GM18526 (cell line): ENCODE data around the gene MKLN1.

Experiments
- POLR2A ChIP-seq: IDR thresholded peaks from 3 replicates; pipeline ENCODE4 v1.6.1; 2011; ENCODE audit not compliant: insufficient read length; ENCODE audit errors: extremely low read depth

MKLN1 gene

DNA sequence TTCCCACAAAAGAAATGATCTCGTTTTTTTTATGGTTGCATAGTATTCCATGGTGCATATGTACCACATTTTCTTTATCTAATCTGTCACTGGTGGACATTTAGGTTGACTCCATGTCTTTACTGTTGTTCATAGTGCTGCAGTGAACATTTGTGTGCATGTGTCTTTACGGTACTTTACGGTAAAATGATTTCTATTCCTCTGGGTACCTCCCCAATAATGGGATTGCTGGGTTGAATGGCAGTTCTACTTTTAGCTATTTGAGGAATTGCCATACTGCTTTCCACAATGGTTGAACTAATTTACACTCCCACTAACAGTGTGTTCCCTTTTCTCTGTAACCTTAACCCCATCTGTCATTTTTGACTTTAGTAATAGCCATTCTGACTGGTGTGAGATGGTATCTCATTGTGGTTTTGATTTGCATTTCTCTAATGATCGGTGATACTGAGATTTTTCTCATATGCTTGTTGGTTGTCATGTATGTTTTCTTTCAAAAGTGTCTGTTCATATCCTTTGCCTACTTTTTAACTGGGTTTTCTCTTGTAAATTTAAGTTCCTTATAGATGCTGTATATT, 37.2 kb downstream of the MKLN1 start:
- TF ChIP-seq POLR2A = no peak

DNA sequence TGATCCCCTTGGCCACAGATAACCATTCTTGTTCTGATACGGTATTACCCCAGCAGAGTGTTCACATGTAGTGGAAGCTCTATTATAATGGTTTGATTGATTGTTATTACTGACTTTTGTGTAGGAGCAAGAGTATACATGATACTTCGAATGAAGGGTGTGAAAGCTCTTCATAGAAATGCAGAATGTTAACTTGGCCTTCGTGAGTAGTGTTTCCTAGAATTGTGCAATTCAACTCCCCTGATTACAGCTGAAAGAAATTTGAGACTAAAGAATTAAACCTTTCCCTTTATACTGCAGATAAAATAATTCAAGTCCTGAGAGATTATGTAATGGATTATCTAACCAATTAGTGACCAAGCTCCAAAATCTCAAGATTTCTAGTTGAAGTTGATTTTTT, 38.2 kb downstream of the MKLN1 start:
- TF ChIP-seq POLR2A = no peak

DNA sequence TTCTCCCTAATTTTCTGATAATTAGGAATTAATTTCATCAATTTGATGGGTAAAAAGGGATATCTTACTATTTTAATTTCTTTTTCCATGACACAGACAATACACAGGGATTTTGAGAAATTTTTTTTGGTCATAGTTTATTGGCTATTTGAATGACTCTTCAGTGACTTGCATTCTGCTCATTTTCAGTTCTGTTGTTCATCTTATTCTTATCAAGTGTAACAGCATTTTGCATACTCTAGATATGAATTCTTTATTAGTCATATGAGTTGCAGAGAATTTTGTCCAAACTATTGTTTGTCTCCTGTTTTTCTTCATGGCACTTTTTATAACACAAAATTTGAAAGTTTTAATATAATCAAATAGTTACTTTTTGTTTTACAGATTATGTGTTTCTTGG, 41.7 kb downstream of the MKLN1 start:
- no peak for TF ChIP-seq POLR2A

DNA sequence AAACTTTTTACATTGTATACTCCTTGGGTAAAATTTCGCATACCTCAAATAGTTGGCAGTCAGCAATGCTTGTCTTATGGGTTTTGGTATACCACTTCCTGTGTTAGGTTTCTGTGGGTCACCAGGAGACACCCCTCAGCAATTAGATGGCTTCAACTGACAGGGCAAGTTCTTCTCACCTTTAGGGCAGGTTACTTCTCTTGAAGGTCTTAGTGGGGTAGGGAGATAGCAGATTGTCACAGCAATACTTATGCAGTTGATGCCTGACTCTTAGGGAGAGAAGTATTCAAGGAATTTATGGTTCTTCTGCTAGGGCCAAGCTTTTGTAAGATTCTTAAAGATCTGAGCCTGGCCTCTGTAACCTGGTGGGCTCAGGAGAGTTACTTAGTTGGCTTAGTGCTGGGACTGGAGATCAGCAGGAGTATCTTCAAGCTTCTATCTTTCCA, 42.9 kb downstream of the MKLN1 start:
- no peak for TF ChIP-seq POLR2A

DNA sequence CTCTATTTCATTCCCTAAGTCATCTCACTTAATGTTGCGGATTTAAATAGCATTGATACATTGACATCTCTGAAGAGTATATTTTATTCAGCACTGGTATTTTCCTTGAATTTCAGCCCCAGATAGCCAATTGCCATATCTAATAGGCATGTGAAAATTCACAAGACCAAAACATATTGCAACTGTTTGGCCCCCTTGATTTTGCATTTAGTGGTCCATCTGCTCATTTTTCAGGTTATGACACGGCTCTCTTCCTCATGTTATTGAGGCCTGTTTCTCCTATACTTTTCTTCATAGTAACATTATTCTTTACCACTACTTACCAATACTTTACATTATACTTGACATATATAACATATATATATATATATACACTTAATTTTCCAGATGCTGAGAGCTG, 43.7 kb downstream of the MKLN1 start:
- TF ChIP-seq POLR2A = no peak

DNA sequence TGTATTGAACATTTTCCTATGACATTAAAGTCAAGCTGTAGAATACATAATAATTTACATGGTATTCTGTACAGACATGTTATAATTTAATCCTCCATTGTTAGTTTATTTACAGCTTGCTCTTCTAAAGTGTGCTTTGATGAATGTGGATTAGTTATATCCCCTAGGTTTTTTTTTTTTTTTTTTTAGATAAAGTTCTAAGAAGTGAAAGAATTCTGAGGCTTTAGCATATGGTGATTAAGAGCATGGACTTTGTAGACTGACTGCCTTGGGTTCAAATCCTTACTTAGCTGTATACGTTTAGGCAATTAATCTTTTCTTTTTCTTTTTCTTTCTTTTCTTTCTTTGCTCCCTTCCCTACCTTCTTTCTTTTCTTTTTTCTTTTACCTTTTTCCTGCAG, 44.9 kb downstream of the MKLN1 start:
- no peak for TF ChIP-seq POLR2A

DNA sequence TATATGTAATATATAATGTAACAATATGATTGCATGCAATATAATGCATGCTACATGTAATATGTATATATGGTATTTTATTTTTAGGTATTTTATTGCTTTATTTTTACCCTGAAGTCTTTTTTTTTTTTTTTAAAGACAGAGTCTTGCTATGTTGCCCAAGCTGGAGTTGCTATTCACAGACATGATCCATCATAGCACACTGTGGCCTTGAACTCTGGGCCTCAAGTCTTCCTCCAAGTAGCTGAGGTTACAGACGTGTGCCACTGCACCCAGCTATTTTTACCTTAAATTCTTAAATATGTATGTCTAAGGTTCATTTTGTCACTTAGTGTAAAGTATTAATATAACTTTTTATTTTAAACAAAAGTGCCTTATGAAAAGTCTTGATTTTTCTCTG, 47.1 kb downstream of the MKLN1 start:
- TF ChIP-seq POLR2A = no peak

DNA sequence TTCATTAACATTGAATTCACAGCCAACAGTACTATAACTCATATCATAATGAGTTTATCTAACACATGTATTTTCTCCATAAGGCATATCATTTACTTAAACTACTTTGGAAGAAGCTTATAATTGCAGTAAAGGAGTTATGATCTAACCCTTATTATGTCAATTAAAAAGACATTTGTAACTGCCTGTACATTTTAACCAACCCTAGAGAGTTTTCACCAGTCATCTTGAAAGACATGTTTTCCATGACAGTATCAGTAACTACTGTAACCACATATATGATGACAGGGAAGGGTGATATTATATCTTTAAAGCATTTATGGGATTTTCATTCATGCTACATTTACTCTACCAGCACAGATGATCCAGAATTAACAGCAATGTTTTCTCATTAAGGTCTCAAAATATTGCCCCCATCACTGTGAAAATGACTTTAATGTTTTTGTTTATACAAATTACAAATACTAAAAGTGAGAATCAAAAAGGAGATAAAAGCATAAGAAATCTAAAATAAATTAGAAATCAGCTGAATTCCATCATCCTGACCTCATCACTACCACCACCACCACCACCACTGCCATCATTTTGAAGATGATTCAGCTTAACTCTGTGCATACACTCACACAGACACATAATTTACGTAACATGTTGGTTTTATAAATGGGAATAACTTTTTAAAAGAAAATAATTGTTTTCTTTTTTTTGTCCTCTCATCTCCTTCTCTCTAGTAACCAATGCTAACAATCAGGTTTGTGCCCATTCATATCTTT, 53.6 kb downstream of the MKLN1 start:
- no peak for TF ChIP-seq POLR2A

DNA sequence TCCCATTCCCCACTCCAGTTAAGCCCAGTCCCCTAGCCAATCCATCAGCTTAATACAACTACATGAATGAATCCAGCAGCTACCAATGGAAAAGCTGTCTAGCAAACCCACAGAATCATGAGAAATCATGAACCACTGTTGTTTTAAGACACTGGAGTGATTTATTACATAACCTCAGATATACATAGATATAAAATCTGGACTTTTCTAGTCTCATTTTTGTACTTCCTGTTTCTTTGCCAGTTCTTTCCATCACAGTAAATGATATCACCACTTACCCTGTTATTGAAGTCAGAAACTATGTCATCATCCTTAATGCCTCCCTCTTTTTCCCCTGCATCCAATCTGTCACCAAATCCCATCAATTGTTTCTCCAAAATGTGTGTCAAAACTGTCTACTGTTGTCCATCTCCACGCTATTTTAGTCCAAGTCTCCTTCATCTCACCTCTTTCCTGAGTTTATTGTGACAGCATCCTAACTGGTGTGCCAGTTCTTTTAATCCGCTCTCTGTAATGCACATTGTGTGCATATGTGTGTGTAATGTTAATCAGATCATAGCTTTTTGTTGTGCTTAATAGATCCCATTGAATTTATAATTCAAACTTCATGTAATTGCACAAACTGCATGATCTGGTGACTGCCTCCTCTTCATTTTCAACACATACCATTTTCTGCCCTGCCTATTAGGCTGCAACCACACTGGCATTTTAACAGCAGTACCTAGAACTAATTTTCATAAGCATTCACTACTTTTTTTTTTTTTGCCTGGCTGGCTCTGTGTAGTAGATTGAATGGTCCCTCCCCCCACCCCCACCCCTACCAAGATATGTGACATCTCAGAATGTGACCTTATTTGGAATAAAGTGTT, 56.0 kb downstream of the MKLN1 start:
- TF ChIP-seq POLR2A = no peak

DNA sequence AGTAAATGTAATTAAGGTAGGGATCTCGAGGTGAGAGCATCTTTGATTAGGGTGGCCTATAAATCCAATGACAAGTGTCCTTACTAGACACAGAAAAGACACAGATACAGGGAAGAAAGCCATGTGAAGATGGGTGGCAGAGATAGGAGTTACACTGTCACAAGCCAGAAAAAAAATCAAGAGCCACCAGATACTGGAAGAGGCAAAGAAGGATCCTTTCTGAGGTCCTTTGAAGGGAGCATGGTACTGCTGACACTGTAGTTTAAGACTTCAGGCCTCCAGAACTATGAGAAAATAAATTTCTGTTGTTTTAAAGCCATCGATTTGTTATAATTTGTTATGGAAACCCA, 56.6 kb downstream of the MKLN1 start:
- no peak for TF ChIP-seq POLR2A

DNA sequence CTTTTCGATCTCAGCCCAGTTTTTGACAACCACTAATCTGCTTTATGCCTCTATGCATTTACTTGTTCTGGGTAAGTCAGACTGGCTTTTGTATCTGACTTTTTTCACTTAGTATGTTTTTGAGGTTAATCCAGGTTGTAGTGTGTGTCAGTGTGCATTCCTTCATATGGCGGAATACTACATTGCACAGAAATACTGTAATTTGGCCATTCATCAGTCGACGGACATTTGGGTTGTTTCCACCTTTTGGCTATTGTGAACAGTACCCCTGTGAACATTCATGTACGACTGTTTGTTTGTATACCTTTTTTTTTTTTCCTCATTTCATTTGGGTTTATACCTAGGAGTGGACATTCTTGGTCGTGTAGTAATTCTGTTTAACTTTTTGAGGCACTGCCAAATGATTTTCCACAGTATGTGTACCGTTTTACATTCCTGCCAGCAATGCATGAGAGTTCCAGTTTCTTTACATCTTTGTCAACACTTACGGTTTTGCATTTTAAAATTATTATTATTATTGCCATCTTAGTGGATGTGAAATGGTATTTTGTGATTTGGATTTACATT, 57.4 kb downstream of the MKLN1 start:
- TF ChIP-seq POLR2A = no peak

DNA sequence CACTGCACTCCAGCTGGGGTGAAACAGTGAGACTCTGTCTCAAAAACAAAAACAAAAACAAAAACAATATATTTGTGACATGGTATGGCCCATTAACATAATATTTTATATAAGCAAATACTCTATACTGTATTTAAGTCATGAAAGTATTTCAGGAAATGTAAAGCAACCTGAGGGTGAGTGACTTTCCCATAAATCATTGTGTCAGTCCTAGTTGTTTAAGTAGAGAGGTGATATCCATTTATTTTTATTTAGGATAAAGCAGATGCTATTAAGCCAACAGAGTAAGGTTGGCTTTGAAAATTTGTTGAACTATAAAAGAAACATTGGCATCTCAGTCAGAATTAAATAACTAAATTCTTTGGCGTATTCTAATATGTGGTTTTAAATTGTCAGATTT, 60.5 kb downstream of the MKLN1 start:
- TF ChIP-seq POLR2A = no peak

DNA sequence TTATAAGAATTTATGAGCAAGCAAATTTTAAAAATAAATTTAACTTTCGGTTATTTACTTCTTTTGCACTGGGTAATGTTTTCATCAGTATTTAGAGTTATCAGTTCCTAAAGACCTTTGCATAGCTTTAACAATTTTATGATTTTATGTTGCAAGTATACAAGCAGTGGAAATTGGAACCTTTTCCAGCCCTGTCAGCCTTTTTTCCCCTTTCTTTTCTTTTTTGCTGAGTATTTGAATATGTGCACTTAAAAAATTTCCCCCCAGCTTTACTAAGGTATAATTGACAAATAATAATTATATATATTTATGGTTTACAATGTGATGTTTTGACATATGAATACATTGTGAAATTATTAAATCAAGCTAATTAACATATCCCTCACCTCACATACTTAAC, 62.6 kb downstream of the MKLN1 start:
- no peak for TF ChIP-seq POLR2A

DNA sequence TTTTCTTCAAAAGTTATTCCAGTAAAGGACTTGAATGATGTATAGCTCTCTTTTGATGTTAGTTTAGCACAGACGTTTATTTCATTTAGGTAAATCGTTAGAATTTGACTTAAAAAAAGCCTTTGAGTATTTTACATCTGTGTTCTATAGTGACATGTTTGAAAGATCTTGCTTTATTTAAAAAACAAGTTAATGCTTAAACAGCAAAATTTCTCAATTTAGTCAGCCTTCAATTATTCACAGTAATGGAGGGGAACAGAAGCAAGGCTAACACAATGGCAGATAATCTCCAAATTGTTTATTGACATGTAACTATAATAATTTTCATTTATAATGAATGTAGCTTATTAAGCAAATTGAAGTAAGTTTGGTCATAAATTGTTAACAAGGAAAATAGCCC, 63.5 kb downstream of the MKLN1 start:
- no peak for TF ChIP-seq POLR2A

DNA sequence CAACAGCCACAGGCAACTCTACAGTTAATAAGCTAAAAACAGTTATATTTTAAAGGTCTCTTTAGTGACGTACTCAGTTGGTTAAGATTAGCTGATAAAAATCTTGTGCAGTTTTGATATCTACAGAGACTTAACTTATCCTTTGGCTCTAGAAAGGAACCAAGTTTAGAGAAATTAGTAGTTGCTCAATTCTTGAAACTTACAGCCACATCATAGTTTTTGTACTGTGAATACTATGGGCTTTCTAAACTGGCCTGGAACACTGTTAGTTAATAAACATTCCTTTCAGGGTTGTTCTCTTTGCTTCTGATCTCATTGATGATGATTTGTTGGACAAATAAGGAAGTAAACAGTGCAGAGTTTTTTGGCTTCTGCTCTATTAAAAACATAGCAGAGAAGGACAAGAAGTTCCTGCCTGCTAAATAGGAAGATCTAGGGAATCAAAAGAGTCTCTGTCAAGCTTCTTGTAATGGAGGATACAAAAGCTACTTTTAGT, 73.1 kb downstream of the MKLN1 start:
- TF ChIP-seq POLR2A = no peak

DNA sequence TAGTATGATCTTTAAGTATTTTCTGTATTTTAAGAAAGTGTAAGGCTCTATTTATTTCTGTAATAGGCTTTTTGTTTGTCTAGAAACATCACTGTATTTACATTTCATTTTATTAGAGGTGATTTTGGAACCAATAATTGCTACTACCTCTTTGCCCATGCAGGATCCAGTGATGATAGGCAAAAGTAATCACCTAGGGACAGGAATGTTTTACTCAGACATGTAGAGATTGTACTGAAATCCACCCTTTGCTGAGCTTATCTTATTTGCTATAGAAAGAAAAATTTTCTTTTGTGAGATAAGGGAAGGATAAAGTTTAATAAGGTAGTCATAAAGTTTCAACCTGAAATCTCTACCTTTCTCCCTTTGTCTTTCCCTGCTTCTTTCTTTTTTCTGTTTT, 73.5 kb downstream of the MKLN1 start:
- no peak for TF ChIP-seq POLR2A
